HEK293 (cell line): ENCODE results near the gene TOP2A.

Source experiments
- BCL6B ChIP-seq: fragments of 450-650 bp; formaldehyde crosslinking; IDR thresholded peaks from 2 replicates; pipeline ENCODE4 v1.5.1; 2017; ENCODE audit warnings: missing biosample characterization, missing genetic modification characterization
- EGR2 ChIP-seq: fragments of 450-650 bp; formaldehyde crosslinking; IDR thresholded peaks from 2 replicates; pipeline ENCODE4 v1.5.1; 2016; ENCODE audit warnings: low read depth, missing biosample characterization, missing genetic modification characterization
- GLI4 ChIP-seq: fragments of 450-650 bp; formaldehyde crosslinking; IDR thresholded peaks from 2 replicates; pipeline ENCODE4 v1.5.1; 2016; ENCODE audit warnings: missing biosample characterization, missing genetic modification characterization
- GLIS2 ChIP-seq: fragments of 450-650 bp; formaldehyde crosslinking; IDR thresholded peaks from 2 replicates; pipeline ENCODE4 v1.5.1; 2016; ENCODE audit warnings: missing biosample characterization, missing genetic modification characterization
- HIC1 ChIP-seq: fragments of 450-650 bp; formaldehyde crosslinking; IDR thresholded peaks from 2 replicates; pipeline ENCODE4 v1.5.1; 2016; ENCODE audit warnings: missing biosample characterization, missing genetic modification characterization
- IKZF3 ChIP-seq: fragments of 450-650 bp; IDR thresholded peaks from 2 replicates; pipeline ENCODE4 v1.5.0; 2018; ENCODE audit warnings: missing biosample characterization, mild to moderate bottlenecking, missing genetic modification characterization, moderate library complexity
- KLF10 ChIP-seq: fragments of 450-650 bp; IDR thresholded peaks from 2 replicates; pipeline ENCODE4 v1.5.1; 2018; ENCODE audit warnings: missing biosample characterization, mild to moderate bottlenecking, missing genetic modification characterization
- MZF1 ChIP-seq: fragments of 450-650 bp; formaldehyde crosslinking; IDR thresholded peaks from 2 replicates; pipeline ENCODE4 v1.5.1; 2017; ENCODE audit warnings: missing biosample characterization, missing genetic modification characterization, borderline replicate concordance
- PRDM10 ChIP-seq: fragments of 450-650 bp; formaldehyde crosslinking; IDR thresholded peaks from 2 replicates; pipeline ENCODE4 v1.5.1; 2016; ENCODE audit warnings: missing biosample characterization, missing genetic modification characterization
- SP2 ChIP-seq: fragments of 450-650 bp; formaldehyde crosslinking; IDR thresholded peaks from 2 replicates; pipeline ENCODE4 v1.5.1; 2016; ENCODE audit warnings: missing biosample characterization, missing genetic modification characterization
- TRIM28 ChIP-seq: IDR thresholded peaks from 2 replicates; pipeline ENCODE4 v1.6.1; 2011; ENCODE audit warnings: low read length, control low read depth, borderline replicate concordance
- WT1 ChIP-seq: fragments of 450-650 bp; formaldehyde crosslinking; IDR thresholded peaks from 2 replicates; pipeline ENCODE4 v1.5.1; 2016; ENCODE audit warnings: missing biosample characterization, missing genetic modification characterization
- ZBTB48 ChIP-seq: fragments of 450-650 bp; formaldehyde crosslinking; IDR thresholded peaks from 2 replicates; pipeline ENCODE4 v1.5.1; 2016; ENCODE audit warnings: missing biosample characterization, missing genetic modification characterization
- ZEB2 ChIP-seq: fragments of 450-650 bp; formaldehyde crosslinking; IDR thresholded peaks from 2 replicates; pipeline ENCODE4 v1.5.1; 2016; ENCODE audit warnings: missing biosample characterization, missing genetic modification characterization
- ZFHX2 ChIP-seq: fragments of 450-650 bp; formaldehyde crosslinking; conservative IDR thresholded peaks from 2 replicates; pipeline ENCODE4 v1.5.1; 2016; ENCODE audit warnings: missing biosample characterization, missing genetic modification characterization
- ZNF133 ChIP-seq: fragments of 450-650 bp; formaldehyde crosslinking; IDR thresholded peaks from 2 replicates; pipeline ENCODE4 v1.5.1; 2016; ENCODE audit warnings: missing biosample characterization, missing genetic modification characterization
- ZNF157 ChIP-seq: fragments of 450-650 bp; formaldehyde crosslinking; IDR thresholded peaks from 2 replicates; pipeline ENCODE4 v1.5.1; 2016; ENCODE audit warnings: missing biosample characterization, missing genetic modification characterization
- ZNF280D ChIP-seq: fragments of 450-650 bp; formaldehyde crosslinking; IDR thresholded peaks from 2 replicates; pipeline ENCODE4 v1.5.1; 2016; ENCODE audit warnings: missing biosample characterization, missing genetic modification characterization
- ZNF37A ChIP-seq: fragments of 450-650 bp; IDR thresholded peaks from 2 replicates; pipeline ENCODE4 v1.5.1; 2018; ENCODE audit warnings: missing biosample characterization, missing genetic modification characterization
- ZNF398 ChIP-seq: fragments of 450-650 bp; formaldehyde crosslinking; IDR thresholded peaks from 2 replicates; pipeline ENCODE4 v1.5.1; 2017; ENCODE audit warnings: missing biosample characterization, missing genetic modification characterization
- ZNF473 ChIP-seq: fragments of 450-650 bp; formaldehyde crosslinking; IDR thresholded peaks from 2 replicates; pipeline ENCODE4 v1.5.1; 2017; ENCODE audit warnings: missing biosample characterization, missing genetic modification characterization
- ZNF501 ChIP-seq: fragments of 450-650 bp; formaldehyde crosslinking; IDR thresholded peaks from 2 replicates; pipeline ENCODE4 v1.5.1; 2016; ENCODE audit warnings: missing biosample characterization, missing genetic modification characterization
- ZNF510 ChIP-seq: fragments of 450-650 bp; formaldehyde crosslinking; IDR thresholded peaks from 2 replicates; pipeline ENCODE4 v1.5.1; 2018; ENCODE audit warnings: mild to moderate bottlenecking, missing genetic modification characterization, missing biosample characterization; ENCODE audit not compliant: insufficient replicate concordance
- ZNF530 ChIP-seq: fragments of 450-650 bp; formaldehyde crosslinking; IDR thresholded peaks from 2 replicates; pipeline ENCODE4 v1.5.1; 2016; ENCODE audit warnings: low read depth, missing biosample characterization, missing genetic modification characterization
- ZNF791 ChIP-seq: fragments of 450-650 bp; formaldehyde crosslinking; IDR thresholded peaks from 2 replicates; pipeline ENCODE4 v1.5.1; 2016; ENCODE audit warnings: missing biosample characterization, missing genetic modification characterization
- ZNF837 ChIP-seq: fragments of 450-650 bp; formaldehyde crosslinking; IDR thresholded peaks from 2 replicates; pipeline ENCODE4 v1.5.1; 2016; ENCODE audit warnings: missing biosample characterization, missing genetic modification characterization

The TOP2A gene

GRCh38 chr17:40345161-40345993 lies 72.3 kb downstream of the TOP2A start (continued):
- TF ChIP-seq ZNF280D (tag by site-specific recombination) (no peak), PRDM10 (tag by site-specific recombination) (peak; percentile 68), ZNF510 (tag by site-specific recombination) (no peak), GLIS2 (tag by site-specific recombination) (peak; percentile 55), ZNF133 (no peak), BCL6B (tag by site-specific recombination) (no peak), MZF1 (no peak), EGR2 (peak; percentile 28; the same call in 1 of the 2 replicates), TRIM28 (no peak), IKZF3 (tag by site-specific recombination) (no peak), GLI4 (tag by site-specific recombination) (no peak), WT1 (tag by site-specific recombination) (peak; percentile 9; the same call in 1 of the 2 replicates), ZNF530 (tag by site-specific recombination) (no peak), ZNF791 (tag by site-specific recombination) (no peak), ZNF837 (tag by site-specific recombination) (no peak), KLF10 (tag by site-specific recombination) (peak; percentile 33; the same call in 1 of the 2 replicates), ZEB2 (tag by site-specific recombination) (0 out of 2 replicates have a peak, but pooled peaks have one; percentile 23), HIC1 (tag by site-specific recombination) (peak; percentile 74), ZFHX2 (tag by site-specific recombination) (peak; percentile 63; the same call in 1 of the 2 replicates), ZNF37A (tag by site-specific recombination) (no peak), ZNF501 (tag by site-specific recombination) (peak; percentile 50; the same call in 1 of the 2 replicates), ZBTB48 (tag by site-specific recombination) (peak; percentile 78; the same call in 1 of the 2 replicates), ZNF398 (tag by site-specific recombination) (peak; percentile 66), ZNF473 (tag by site-specific recombination) (no peak), SP2 (tag by site-specific recombination) (peak; percentile 79), ZNF157 (no peak)
